Mesendoderm (in vitro differentiated cells): ENCODE data around the gene DPM2.

Experiments
- DNase-seq: peaks from one replicate; pipeline ENCODE4 v3.0.0; 2013
- H2AK5ac ChIP-seq: 2 replicates; pipeline ENCODE4 v1.6.1; 2013; ENCODE audit warnings: low read length, inconsistent platforms
- H2BK120ac ChIP-seq: 2 replicates; pipeline ENCODE4 v1.6.1; 2013; ENCODE audit warnings: low read depth, mild to moderate bottlenecking, low read length, moderate library complexity, mixed read lengths
- H2BK15ac ChIP-seq: replicated peaks from 2 replicates; pipeline ENCODE4 v1.6.1; 2013; ENCODE audit warnings: low read depth, mild to moderate bottlenecking, moderate library complexity
- H2BK5ac ChIP-seq: 2 replicates; pipeline ENCODE4 v1.6.1; 2013; ENCODE audit warnings: low read length, inconsistent platforms
- H3K18ac ChIP-seq: 2 replicates; pipeline ENCODE4 v1.6.1; 2013; ENCODE audit warnings: mild to moderate bottlenecking, low read length, mixed read lengths
- H3K23ac ChIP-seq: one replicate; pipeline ENCODE4 v1.6.1; 2013; ENCODE audit warnings: low read length
- H3K27ac ChIP-seq: 2 replicates; pipeline ENCODE4 v1.5.1; 2013; ENCODE audit warnings: low read depth, mild to moderate bottlenecking, inconsistent platforms, low read length, moderate library complexity
- H3K27me3 ChIP-seq: 2 replicates; pipeline ENCODE4 v1.6.1; 2013; ENCODE audit warnings: low read length, control low read depth, mild to moderate bottlenecking, inconsistent platforms; ENCODE audit not compliant: insufficient read depth, poor library complexity
- H3K36me3 ChIP-seq: 2 replicates; pipeline ENCODE4 v1.6.1; 2013; ENCODE audit warnings: low read length, inconsistent platforms; ENCODE audit not compliant: control insufficient read depth, insufficient read depth
- H3K4ac ChIP-seq: one replicate; pipeline ENCODE4 v1.6.1; 2013; ENCODE audit warnings: low read depth, mild to moderate bottlenecking, low read length, moderate library complexity
- H3K4me1 ChIP-seq: 2 replicates; pipeline ENCODE4 v1.6.1; 2013; ENCODE audit warnings: low read depth, low read length, inconsistent platforms; ENCODE audit not compliant: control insufficient read depth
- H3K4me2 ChIP-seq: 2 replicates; pipeline ENCODE4 v1.6.1; 2013; ENCODE audit warnings: low read length
- H3K4me3 ChIP-seq: 2 replicates; pipeline ENCODE4 v1.5.1; 2013; ENCODE audit warnings: mild to moderate bottlenecking, low read length
- H3K56ac ChIP-seq: one replicate; pipeline ENCODE4 v1.6.1; 2013; ENCODE audit warnings: low read length
- H3K79me1 ChIP-seq: 2 replicates; pipeline ENCODE4 v1.6.1; 2013; ENCODE audit warnings: low read length, inconsistent platforms
- H3K79me2 ChIP-seq: 2 replicates; pipeline ENCODE4 v1.6.1; 2013; ENCODE audit warnings: mild to moderate bottlenecking, low read length; ENCODE audit not compliant: control insufficient read depth, insufficient read depth
- H3K9ac ChIP-seq: 2 replicates; pipeline ENCODE4 v1.6.1; 2013; ENCODE audit warnings: low read length, inconsistent platforms
- H4K5ac ChIP-seq: one replicate; pipeline ENCODE4 v1.6.1; 2013; ENCODE audit warnings: low read length
- H4K8ac ChIP-seq: one replicate; pipeline ENCODE4 v1.6.1; 2013; ENCODE audit warnings: low read depth, mild to moderate bottlenecking, control low read depth, low read length, moderate library complexity
- WGBS: extraction: QIAGEN DNeasy Blood & Tissue Kit; methylation state at CpG from one replicate; pipeline ENCODE4 v1.1.7; 2013; ENCODE audit warnings: low lambda C conversion rate, missing lambda C conversion rate; ENCODE audit not compliant: insufficient coverage; ENCODE audit errors: extremely low coverage; 5-methylcytosine and 5-hydroxymethylcytosine counted together

The DPM2 gene

GRCh38 chr9:127960410-127961154, 22.9 kb upstream of the DPM2 start:
- no peak overlapping the region for H2BK15ac ChIP-seq
- no peak overlapping the region for H3K23ac ChIP-seq
- no peak overlapping the region for H3K18ac ChIP-seq
- H3K4me3 ChIP-seq: no peak overlapping the region
- H3K27me3 ChIP-seq: no peaks in the 10 kb centered on the region
- H3K9ac ChIP-seq: no peak overlapping the region
- no peak overlapping the region for H2BK120ac ChIP-seq
- peaks cover 26% of the 10 kb centered on the region for H3K79me1 ChIP-seq
- H4K5ac ChIP-seq: no peak overlapping the region
- no peak overlapping the region for H2AK5ac ChIP-seq
- DNase-seq: no peak
- H3K27ac ChIP-seq: no peak overlapping the region
- H3K4ac ChIP-seq: no peak overlapping the region
- no peak overlapping the region for H2BK5ac ChIP-seq
- no peak overlapping the region for H4K8ac ChIP-seq
- H3K56ac ChIP-seq: no peak overlapping the region
- no CpG with 5 or more reads among the region's 11 CpGs for WGBS
- peaks cover 41% of the 10 kb centered on the region for H3K79me2 ChIP-seq
- no peaks in the 10 kb centered on the region for H3K4me1 ChIP-seq
- H3K4me2 ChIP-seq: no peak overlapping the region
- H3K36me3 ChIP-seq: no peaks in the 10 kb centered on the region

- H3K56ac ChIP-seq: no peak overlapping the region
- H3K4me3 ChIP-seq: no peak overlapping the region
- no peak overlapping the region for H3K4me2 ChIP-seq
- H3K27ac ChIP-seq: no peak overlapping the region
- no peaks in the 10 kb centered on the region for H3K36me3 ChIP-seq
- WGBS: no CpG with 5 or more reads among the region's 2 CpGs
- peaks cover 25% of the 10 kb centered on the region for H3K79me1 ChIP-seq
- DNase-seq: no peak
- H4K8ac ChIP-seq: no peak overlapping the region
- no peaks in the 10 kb centered on the region for H3K4me1 ChIP-seq
- no peak overlapping the region for H2BK120ac ChIP-seq
- H3K9ac ChIP-seq: no peak overlapping the region
- no peak overlapping the region for H3K4ac ChIP-seq
- H3K27me3 ChIP-seq: no peaks in the 10 kb centered on the region
- H3K79me2 ChIP-seq: peaks cover 39% of the 10 kb centered on the region
- no peak overlapping the region for H2BK15ac ChIP-seq
- H4K5ac ChIP-seq: no peak overlapping the region
- H2BK5ac ChIP-seq: no peak overlapping the region
- no peak overlapping the region for H3K23ac ChIP-seq
- no peak overlapping the region for H2AK5ac ChIP-seq
- H3K18ac ChIP-seq: no peak overlapping the region
Observed at GRCh38 chr9:127959841-127960409, 22.3 kb upstream of the DPM2 start.

- H2BK15ac ChIP-seq: no peak overlapping the region
- H2BK5ac ChIP-seq: no peak overlapping the region
- no peak overlapping the region for H3K18ac ChIP-seq
- H4K5ac ChIP-seq: no peak overlapping the region
- no peak overlapping the region for H3K56ac ChIP-seq
- H3K9ac ChIP-seq: no peak overlapping the region
- no peak overlapping the region for H3K23ac ChIP-seq
- H3K4me3 ChIP-seq: no peak overlapping the region
- no peak overlapping the region for H3K4me2 ChIP-seq
- H3K27ac ChIP-seq: no peak overlapping the region
- no peaks in the 10 kb centered on the region for H3K36me3 ChIP-seq
- no peak overlapping the region for H2AK5ac ChIP-seq
- H2BK120ac ChIP-seq: no peak overlapping the region
- WGBS: no CpG with 5 or more reads among the region's 4 CpGs
- no peaks in the 10 kb centered on the region for H3K4me1 ChIP-seq
- no peak overlapping the region for H4K8ac ChIP-seq
- DNase-seq: no peak
- peaks cover 28% of the 10 kb centered on the region for H3K79me1 ChIP-seq
- H3K27me3 ChIP-seq: no peaks in the 10 kb centered on the region
- H3K4ac ChIP-seq: no peak overlapping the region
- peaks cover 41% of the 10 kb centered on the region for H3K79me2 ChIP-seq
Observed at GRCh38 chr9:127959398-127959797, 21.7 kb upstream of the DPM2 start.

GRCh38 chr9:127958728-127959127, 21.1 kb upstream of the DPM2 start:
- DNase-seq: no peak
- no peak overlapping the region for H3K4ac ChIP-seq
- no peak overlapping the region for H3K56ac ChIP-seq
- H3K18ac ChIP-seq: no peak overlapping the region
- H3K9ac ChIP-seq: no peak overlapping the region
- H4K5ac ChIP-seq: no peak overlapping the region
- no peak overlapping the region for H2BK15ac ChIP-seq
- H2BK5ac ChIP-seq: no peak overlapping the region
- H3K27me3 ChIP-seq: no peaks in the 10 kb centered on the region
- no peak overlapping the region for H3K4me2 ChIP-seq
- no peaks in the 10 kb centered on the region for H3K4me1 ChIP-seq
- H3K36me3 ChIP-seq: no peaks in the 10 kb centered on the region
- no peak overlapping the region for H2BK120ac ChIP-seq
- H3K79me1 ChIP-seq: peaks cover 33% of the 10 kb centered on the region
- H3K79me2 ChIP-seq: peaks cover 40% of the 10 kb centered on the region
- no peak overlapping the region for H4K8ac ChIP-seq
- no peak overlapping the region for H3K4me3 ChIP-seq
- no CpG with 5 or more reads among the region's 1 CpG for WGBS
- H3K23ac ChIP-seq: no peak overlapping the region
- no peak overlapping the region for H2AK5ac ChIP-seq
- no peak overlapping the region for H3K27ac ChIP-seq

- H3K9ac ChIP-seq: no peak overlapping the region
- no peaks in the 10 kb centered on the region for H3K4me1 ChIP-seq
- no peaks in the 10 kb centered on the region for H3K36me3 ChIP-seq
- no peak overlapping the region for H3K18ac ChIP-seq
- no peak overlapping the region for H4K8ac ChIP-seq
- H3K27ac ChIP-seq: no peak overlapping the region
- H3K79me1 ChIP-seq: peaks cover 21% of the 10 kb centered on the region
- H3K56ac ChIP-seq: no peak overlapping the region
- H3K4ac ChIP-seq: no peak overlapping the region
- no peak overlapping the region for H4K5ac ChIP-seq
- peaks cover 26% of the 10 kb centered on the region for H3K79me2 ChIP-seq
- no peak overlapping the region for H2AK5ac ChIP-seq
- peak; percentile 96 for DNase-seq
- no peak overlapping the region for H2BK120ac ChIP-seq
- H2BK15ac ChIP-seq: no peak overlapping the region
- H3K27me3 ChIP-seq: no peaks in the 10 kb centered on the region
- no peak overlapping the region for H2BK5ac ChIP-seq
- no peak overlapping the region for H3K4me2 ChIP-seq
- no peak overlapping the region for H3K23ac ChIP-seq
- no CpG with 5 or more reads among the region's 12 CpGs for WGBS
- no peak overlapping the region for H3K4me3 ChIP-seq
Observed at GRCh38 chr9:127955294-127956015, 17.8 kb upstream of the DPM2 start.
